Stimulated activated naive CD8-positive, alpha-beta T cell treated with anti-CD3 and anti-CD28 coated beads, Interleukin-15, amount 100 ng/mL, for 72 hours (primary cell): ENCODE measurements around the gene DKC1.
"Not testable (repeated sequence)": the region's sequence is repeated elsewhere in the genome, so short reads cannot be mapped to it uniquely, and the experiment has no call there.

Experiments used
- ATAC-seq: fragments of 150-1000 bp; cut with Tn5 transposase; 2 replicates; pipeline ENCODE4 v1.10.0; 2021; ENCODE audit warnings: mild to moderate bottlenecking, moderate library complexity
- DNase-seq, 2 donors: peaks; one replicate each; pipeline ENCODE4 v3.0.0; 2021 to 2022
- H3K27ac Mint-ChIP-seq, 2 donors: one replicate each; pipeline ENCODE4 v1.8.0; 2022; ENCODE audit warnings: mild to moderate bottlenecking in 2 of 2, mixed read lengths in 2 of 2, moderate library complexity in 2 of 2
- H3K27me3 Mint-ChIP-seq: one replicate; pipeline ENCODE4 v1.8.0; 2022; ENCODE audit warnings: mixed read lengths
- H3K4me1 Mint-ChIP-seq: one replicate; pipeline ENCODE4 v1.8.0; 2022; ENCODE audit warnings: mild to moderate bottlenecking, mixed read lengths
- H3K4me3 Mint-ChIP-seq, 2 donors: one replicate each; pipeline ENCODE4 v1.8.0; 2022; ENCODE audit warnings: mild to moderate bottlenecking in 2 of 2, mixed read lengths in 2 of 2, moderate library complexity in 1 of 2
- H3K9me3 Mint-ChIP-seq, 2 donors: one replicate each; pipeline ENCODE4 v1.8.0; 2022; ENCODE audit warnings: mixed read lengths in 2 of 2

The DKC1 gene

GRCh38 chrX:154799556-154800348, 37.1 kb downstream of the DKC1 start:
- H3K27me3 Mint-ChIP-seq: no peaks in the 10 kb centered on the region
- DNase-seq: no peak
- H3K4me3 Mint-ChIP-seq: peak overlapping the region; percentile 46 to 60
- H3K27ac Mint-ChIP-seq: peak overlapping the region in 1 of 2 donors; percentile 78
- H3K4me1 Mint-ChIP-seq: peaks cover 58% of the 10 kb centered on the region
- no peaks in the 10 kb centered on the region for H3K9me3 Mint-ChIP-seq
- ATAC-seq: no peak

- Mint-ChIP-seq H3K4me3 (peak overlapping the region; percentile 26 to 53), H3K4me1 (peaks cover 60% of the 10 kb centered on the region), H3K9me3 (no peaks in the 10 kb centered on the region), H3K27me3 (no peaks in the 10 kb centered on the region), H3K27ac (no peak overlapping the region)
- no peak for ATAC-seq
- no peak for DNase-seq
Measured at GRCh38 chrX:154800478-154801210, 38.0 kb downstream of the DKC1 start.

GRCh38 chrX:154802947-154803346, 40.3 kb downstream of the DKC1 start:
- no peaks in the 10 kb centered on the region for H3K27me3 Mint-ChIP-seq
- H3K9me3 Mint-ChIP-seq: no peaks in the 10 kb centered on the region
- DNase-seq (no peak), ATAC-seq (no peak)
- peaks cover 64% of the 10 kb centered on the region for H3K4me1 Mint-ChIP-seq
- H3K4me3 Mint-ChIP-seq: peak overlapping the region in 1 of 2 donors; percentile 55
- no peak overlapping the region for H3K27ac Mint-ChIP-seq

- DNase-seq: no peak
- peaks cover 53% of the 10 kb centered on the region for H3K4me1 Mint-ChIP-seq
- peak overlapping the region; percentile 88 to 92 for H3K4me3 Mint-ChIP-seq
- no peak overlapping the region for H3K27ac Mint-ChIP-seq
- no peaks in the 10 kb centered on the region for H3K9me3 Mint-ChIP-seq
- no peaks in the 10 kb centered on the region for H3K27me3 Mint-ChIP-seq
- peak; percentile 6 for ATAC-seq
Measured at GRCh38 chrX:154804261-154804956, 41.7 kb downstream of the DKC1 start.

GRCh38 chrX:154804957-154805695, 42.5 kb downstream of the DKC1 start, which contains the start of gene MPP1:
Gene MPP1 (minus strand): TSS chrX:154805485. CDS start chrX:154805373, 112 bp downstream.
- Mint-ChIP-seq H3K9me3 (no peaks in the 10 kb centered on the region), H3K27ac (peak within 1 kb of the TSS in 1 of 2 donors; percentile 46), H3K27me3 (no peaks in the 10 kb centered on the region), H3K4me1 (peaks cover 46% of the 10 kb centered on the region), H3K4me3 (peak within 1 kb of the TSS; percentile 88 to 92)
- DNase-seq: peak; percentile 69 to 75
- ATAC-seq: peak; percentile 87

- Mint-ChIP-seq H3K4me1 (peaks cover 40% of the 10 kb centered on the region), H3K27ac (no peak overlapping the region), H3K27me3 (no peaks in the 10 kb centered on the region), H3K9me3 (no peaks in the 10 kb centered on the region), H3K4me3 (peak overlapping the region; percentile 88 to 92)
- ATAC-seq: no peak
- DNase-seq: no peak
Measured at GRCh38 chrX:154805696-154806091, 43.0 kb downstream of the DKC1 start.

GRCh38 chrX:154806837-154807501, 44.3 kb downstream of the DKC1 start:
- H3K4me1 Mint-ChIP-seq: peaks cover 34% of the 10 kb centered on the region
- ATAC-seq (no peak), DNase-seq (no peak)
- H3K9me3 Mint-ChIP-seq: no peaks in the 10 kb centered on the region
- H3K27ac Mint-ChIP-seq: no peak overlapping the region
- no peak overlapping the region for H3K4me3 Mint-ChIP-seq
- no peaks in the 10 kb centered on the region for H3K27me3 Mint-ChIP-seq

GRCh38 chrX:154809939-154810665, 47.4 kb downstream of the DKC1 start:
- peak; percentile 66 for ATAC-seq
- H3K4me1 Mint-ChIP-seq: peaks cover 7% of the 10 kb centered on the region
- H3K4me3 Mint-ChIP-seq: no peak overlapping the region
- peaks cover 7% of the 10 kb centered on the region for H3K27me3 Mint-ChIP-seq
- no peaks in the 10 kb centered on the region for H3K9me3 Mint-ChIP-seq
- no peak overlapping the region for H3K27ac Mint-ChIP-seq
- DNase-seq: no peak

- Mint-ChIP-seq H3K4me3 (no peak overlapping the region), H3K9me3 (no peaks in the 10 kb centered on the region), H3K4me1 (no peaks in the 10 kb centered on the region), H3K27me3 (peaks cover 13% of the 10 kb centered on the region), H3K27ac (no peak overlapping the region)
- no peak for DNase-seq
- no peak for ATAC-seq
Measured at GRCh38 chrX:154812341-154813101, 49.9 kb downstream of the DKC1 start.

GRCh38 chrX:154813801-154814200, 51.1 kb downstream of the DKC1 start:
- no peak overlapping the region for H3K4me3 Mint-ChIP-seq
- H3K27me3 Mint-ChIP-seq: peaks cover 13% of the 10 kb centered on the region
- no peak overlapping the region for H3K27ac Mint-ChIP-seq
- no peaks in the 10 kb centered on the region for H3K9me3 Mint-ChIP-seq
- ATAC-seq (no peak), DNase-seq (no peak)
- no peaks in the 10 kb centered on the region for H3K4me1 Mint-ChIP-seq

GRCh38 chrX:154815274-154815818, 52.7 kb downstream of the DKC1 start:
- Mint-ChIP-seq H3K27me3 (peaks cover 13% of the 10 kb centered on the region), H3K4me1 (no peaks in the 10 kb centered on the region), H3K4me3 (no peak overlapping the region), H3K27ac (no peak overlapping the region), H3K9me3 (no peaks in the 10 kb centered on the region)
- ATAC-seq: no peak
- DNase-seq: no peak

- H3K4me1 Mint-ChIP-seq, DNase-seq, H3K9me3 Mint-ChIP-seq, H3K27ac Mint-ChIP-seq, H3K4me3 Mint-ChIP-seq, ATAC-seq: not testable (repeated sequence)
- peaks cover 13% of the 10 kb centered on the region for H3K27me3 Mint-ChIP-seq
Measured at GRCh38 chrX:154816326-154816898, 53.7 kb downstream of the DKC1 start.

GRCh38 chrX:154817048-154817618, 54.5 kb downstream of the DKC1 start:
- not testable (repeated sequence) for ATAC-seq, H3K4me1 Mint-ChIP-seq, H3K4me3 Mint-ChIP-seq, DNase-seq, H3K9me3 Mint-ChIP-seq, H3K27ac Mint-ChIP-seq
- H3K27me3 Mint-ChIP-seq: peaks cover 13% of the 10 kb centered on the region
